HG03442 (cell line): ENCODE data around the gene ITGA8.
"Not testable (repeated sequence)": the region's sequence is repeated elsewhere in the genome, so short reads cannot be mapped to it uniquely, and the experiment has no call there.

ENCODE experiments used
- ATAC-seq: cut with Tn5 transposase; IDR thresholded peaks from one replicate; pipeline ENCODE4 v1.9.1; 2021; ENCODE audit warnings: mild to moderate bottlenecking, moderate library complexity; ENCODE audit not compliant: unreplicated experiment

ITGA8 gene

GRCh38 chr10:15690031-15690430 is 29.7 kb downstream of the ITGA8 start:
- ATAC-seq, result no peak

DNA sequence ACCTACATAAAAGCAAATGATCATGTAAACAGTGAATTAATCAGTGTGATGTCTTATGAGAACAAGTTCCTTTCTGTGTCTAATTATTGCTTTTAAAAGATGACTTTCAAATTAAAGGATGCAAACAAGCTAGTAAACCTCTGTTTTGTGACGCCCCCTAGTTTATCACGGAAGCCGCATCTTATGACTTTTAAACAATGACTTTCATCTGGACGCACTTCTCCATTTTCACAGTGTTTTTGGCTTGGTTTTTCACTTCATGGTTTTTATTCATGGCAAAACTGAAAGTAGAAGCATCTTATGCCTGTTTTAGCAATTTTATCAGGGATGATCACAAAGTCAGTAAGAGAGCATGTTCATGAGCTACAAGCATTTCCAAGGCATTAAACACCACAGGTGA is 35.0 kb downstream of the ITGA8 start:
- ATAC-seq, result no peak

DNA sequence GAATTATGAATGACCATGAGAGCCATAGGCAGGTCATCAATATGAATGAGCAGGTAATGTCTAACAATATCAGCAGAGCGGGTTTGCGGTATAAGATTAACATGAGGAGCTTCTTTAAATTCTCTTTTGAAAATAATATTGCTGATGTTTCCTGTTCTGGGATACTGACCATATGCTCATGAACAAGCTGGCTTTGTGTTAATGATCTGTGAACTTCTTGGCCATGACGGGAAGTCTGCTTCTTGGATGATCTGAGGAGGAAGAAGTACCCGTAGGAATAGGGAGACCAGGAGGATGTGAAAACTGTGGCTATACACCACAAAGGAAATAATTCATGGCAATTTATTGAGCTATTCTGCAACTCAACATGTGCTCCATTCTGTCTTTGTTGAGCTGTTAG is 38.6 kb downstream of the ITGA8 start:
- no peak for ATAC-seq

DNA sequence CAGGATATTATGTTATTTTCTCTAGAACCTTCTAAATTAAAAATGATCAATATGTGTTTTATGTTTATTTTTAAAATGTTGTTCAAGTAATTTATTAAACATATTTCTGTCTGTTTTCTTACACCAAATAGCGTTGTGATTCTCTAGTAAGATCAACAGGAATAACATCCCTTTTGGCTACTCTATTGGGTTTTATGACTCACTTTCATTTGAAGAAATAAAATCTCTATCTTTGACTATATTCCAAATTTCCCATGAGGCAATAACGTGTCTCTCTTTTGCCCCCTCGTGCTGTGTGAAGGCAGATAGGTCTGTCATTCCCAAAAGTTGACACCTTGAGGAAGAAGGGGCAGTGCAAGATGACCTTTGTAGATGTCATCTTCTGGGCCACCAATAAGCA is 40.9 kb downstream of the ITGA8 start:
- no peak for ATAC-seq

DNA sequence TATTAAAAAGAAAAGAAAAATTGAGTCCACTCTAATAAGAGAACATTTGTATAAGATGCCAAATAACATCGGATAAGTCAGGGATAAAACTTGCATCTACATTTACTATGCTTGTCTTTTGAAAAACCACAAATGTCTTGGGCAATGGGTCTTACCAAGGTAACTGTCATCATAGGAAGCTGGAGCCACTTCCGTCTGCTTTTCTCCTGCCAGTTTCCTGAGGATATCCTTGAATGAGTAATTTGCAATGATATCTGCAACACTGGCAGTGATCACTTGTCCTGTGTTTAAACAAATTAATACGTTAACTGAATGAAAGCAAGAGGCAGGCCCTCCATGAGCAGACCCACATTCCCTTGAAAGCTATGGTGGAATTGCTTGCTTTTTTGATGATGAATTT is 47.3 kb downstream of the ITGA8 start:
- no peak for ATAC-seq

- no peak for ATAC-seq
Observed at GRCh38 chr10:15670880-15671279, 48.8 kb downstream of the ITGA8 start.

DNA sequence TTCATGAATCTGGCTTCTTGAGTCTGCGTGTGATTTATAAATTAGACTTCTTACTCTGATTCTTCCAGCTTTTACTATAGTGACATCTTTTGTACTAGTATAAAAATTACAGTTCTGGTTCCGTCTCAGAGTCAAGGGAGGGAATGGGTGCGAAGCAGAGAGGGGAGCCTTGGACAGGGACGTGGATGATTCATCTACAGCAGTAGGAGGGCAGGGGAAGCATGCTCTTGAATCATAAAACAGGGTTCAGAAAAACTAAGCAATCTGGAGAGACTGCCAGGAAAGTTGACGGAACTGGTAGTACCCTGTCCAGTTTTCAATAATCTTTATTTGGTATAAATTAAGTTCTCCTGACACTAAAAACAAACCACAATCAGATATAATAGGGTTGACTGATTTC is 58.1 kb downstream of the ITGA8 start:
- no peak for ATAC-seq

DNA sequence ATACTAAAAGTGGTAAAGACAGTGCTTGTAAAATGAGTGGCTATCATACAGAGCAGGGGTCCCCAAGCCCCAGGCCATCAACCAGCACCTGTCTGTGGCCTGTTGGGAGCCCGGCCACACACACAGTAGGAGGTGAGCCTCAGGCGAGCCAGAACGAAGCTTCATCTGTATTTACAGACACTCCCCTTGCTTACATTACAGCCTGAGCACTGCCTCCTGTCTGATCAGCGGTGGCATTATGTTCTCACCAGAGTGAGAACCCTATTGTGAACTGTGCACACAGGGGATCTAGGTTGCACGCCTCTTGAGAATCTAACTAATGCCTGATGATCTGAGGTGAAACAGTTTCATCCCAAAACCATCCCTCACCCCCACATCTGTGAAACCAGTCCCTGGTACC is 58.7 kb downstream of the ITGA8 start:
- ATAC-seq, result no peak

GRCh38 chr10:15658069-15658702 is 61.5 kb downstream of the ITGA8 start:
- no peak for ATAC-seq

DNA sequence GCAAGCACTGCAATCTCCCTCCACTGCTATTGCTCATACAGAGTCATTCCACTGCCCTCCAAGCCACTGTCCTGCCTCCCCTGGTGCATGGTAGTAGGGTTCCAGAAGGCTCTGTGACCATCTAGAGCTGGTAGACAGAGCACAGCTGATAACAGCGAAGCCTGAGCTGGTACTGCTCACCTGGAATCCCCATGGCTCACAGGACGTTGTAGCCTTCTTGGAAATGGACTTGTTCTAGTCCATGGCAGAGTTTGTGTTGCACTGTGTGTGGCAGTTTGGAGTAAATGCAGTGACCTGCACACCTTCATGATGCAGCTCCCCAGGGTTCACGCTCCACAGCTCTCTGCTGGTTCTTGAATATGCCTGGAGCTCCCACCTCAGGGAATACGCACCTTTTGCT is 67.0 kb downstream of the ITGA8 start:
- no peak for ATAC-seq

DNA sequence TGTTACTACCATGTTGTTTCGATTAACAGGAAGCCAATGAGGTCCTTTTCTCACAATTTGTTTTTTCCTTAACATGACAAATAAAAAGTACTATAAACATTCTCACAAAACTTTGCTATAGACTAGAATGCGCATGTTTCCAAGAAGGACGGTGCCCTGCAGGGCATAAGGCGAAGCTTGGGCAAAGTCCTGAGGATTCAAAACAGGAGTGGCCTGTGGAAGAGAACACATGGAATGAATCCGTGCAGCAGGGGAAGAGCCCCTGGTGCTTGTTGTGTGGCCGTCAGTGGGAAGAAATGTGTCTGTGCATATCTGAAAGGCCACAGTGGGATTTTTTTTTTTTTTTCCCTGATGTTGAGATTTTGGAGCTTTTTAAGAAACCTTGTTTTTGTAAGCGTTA is 67.6 kb downstream of the ITGA8 start:
- no peak for ATAC-seq

DNA sequence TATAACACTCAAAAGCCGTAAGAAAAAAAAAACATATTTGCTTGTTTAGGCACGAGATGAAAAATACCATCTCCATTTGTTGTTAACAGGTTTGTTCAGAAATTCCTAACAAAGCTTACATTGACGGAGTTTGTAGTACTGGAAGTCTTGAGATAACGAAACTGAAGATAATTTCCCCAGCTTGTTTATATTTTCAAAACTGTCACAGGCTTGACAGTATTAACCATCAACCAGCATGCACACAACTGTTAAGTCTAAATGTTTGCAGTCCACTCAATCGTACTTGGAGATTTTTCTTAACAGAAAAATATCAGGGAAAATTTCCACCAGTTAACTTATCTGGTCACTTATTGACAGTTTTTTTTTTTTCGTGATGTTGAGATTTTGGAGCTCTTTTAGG is 68.5 kb downstream of the ITGA8 start:
- no peak for ATAC-seq

DNA sequence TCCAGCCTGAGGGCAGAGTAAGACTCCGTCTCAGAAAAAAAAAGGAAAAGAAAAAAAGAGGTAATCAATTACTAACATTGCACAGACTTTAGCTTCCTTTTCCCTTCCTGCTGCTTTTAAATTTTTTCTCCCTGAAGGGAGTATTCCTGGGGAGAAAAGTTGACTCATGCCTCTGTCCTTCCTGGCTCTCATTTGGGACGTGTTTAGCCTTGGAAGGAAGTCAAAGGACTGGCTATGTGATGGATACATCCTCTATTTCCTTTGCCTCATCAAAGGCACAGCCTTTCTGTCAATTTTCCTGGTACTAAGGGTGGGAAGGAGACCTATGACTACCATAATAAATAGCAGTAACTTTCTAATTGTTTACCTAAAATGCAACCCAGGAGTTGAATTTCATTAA is 77.6 kb downstream of the ITGA8 start:
- no peak for ATAC-seq

- ATAC-seq, result no peak
Observed at GRCh38 chr10:15640536-15641085, 79.1 kb downstream of the ITGA8 start.

- no peak for ATAC-seq
Observed at GRCh38 chr10:15636446-15636845, 83.3 kb downstream of the ITGA8 start.

DNA sequence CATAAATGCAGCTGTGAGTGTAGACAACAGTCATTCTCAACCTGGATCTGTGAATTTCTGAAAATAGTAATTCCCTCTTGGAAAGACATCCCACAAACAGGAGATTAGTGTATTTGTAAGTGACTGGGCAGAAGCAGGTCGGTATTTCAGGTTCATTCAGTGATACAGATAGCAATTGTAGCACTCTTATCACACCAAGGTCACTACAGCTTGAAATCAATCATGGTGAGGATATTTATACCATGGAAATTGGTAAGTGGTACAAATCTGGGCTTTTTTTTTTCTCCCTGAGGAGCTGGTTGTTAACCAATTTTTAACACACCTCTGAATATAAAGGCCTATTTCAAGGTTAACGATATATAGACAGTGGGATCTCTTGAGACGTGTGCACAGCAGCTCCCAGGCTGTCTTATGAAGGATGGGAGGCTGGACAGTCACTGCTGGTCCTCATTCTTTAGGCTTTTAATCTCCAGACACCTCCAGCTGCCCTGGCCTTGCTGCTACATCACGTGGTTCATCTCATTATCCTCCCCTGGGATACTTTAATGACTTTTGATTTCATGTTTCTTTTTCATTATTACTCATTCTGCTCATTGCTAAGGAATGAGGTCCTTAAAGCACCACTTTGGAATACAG is 87.1 kb downstream of the ITGA8 start:
- ATAC-seq, result no peak

- not testable (repeated sequence) for ATAC-seq
Observed at GRCh38 chr10:15631205-15631604, 88.5 kb downstream of the ITGA8 start.

DNA sequence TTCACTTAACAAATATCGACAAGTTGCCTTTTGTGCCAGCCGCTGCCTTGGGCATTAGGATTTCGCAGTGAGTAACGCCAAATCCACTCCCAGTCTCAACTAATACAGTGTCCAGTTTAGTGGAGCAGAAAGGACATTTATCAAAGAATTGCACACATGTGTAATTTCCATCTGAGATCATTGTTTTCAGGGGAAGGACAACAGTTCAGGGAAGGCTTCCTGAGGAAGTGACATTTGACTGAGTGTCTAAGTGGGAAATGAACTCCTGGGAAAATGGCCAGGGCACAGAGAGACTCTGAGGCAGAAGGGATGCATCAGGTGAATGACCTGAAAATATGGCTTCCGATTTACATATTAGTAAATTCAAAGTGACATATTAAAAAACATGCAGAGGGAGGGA is 89.4 kb downstream of the ITGA8 start:
- no peak for ATAC-seq

DNA sequence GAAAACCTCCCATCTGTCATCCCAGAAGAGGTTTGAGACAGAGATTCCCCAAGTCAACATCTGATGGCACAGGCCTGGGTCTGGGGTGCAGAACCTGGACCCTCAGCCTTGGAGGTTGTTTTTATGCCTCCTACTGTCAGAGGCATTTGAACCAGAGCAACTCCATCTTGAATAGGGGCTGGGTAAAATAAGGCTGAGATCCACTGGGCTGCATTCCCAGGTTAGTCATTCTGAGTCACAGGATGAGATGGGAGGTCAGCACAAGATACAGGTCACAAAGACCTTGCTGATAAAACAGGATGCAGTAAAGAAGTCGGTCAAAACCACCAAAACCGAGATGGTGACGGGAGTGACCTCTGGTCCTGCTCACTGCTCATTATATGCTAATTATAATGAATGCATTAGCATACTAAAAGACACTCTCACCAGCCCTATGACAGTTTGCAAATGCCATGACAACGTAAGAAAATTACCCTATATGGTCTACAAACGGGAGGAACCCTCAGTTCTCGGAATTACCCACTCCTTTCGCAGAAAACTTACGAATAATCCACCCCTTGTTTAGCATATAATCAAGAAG is 92.0 kb downstream of the ITGA8 start:
- no peak for ATAC-seq

DNA sequence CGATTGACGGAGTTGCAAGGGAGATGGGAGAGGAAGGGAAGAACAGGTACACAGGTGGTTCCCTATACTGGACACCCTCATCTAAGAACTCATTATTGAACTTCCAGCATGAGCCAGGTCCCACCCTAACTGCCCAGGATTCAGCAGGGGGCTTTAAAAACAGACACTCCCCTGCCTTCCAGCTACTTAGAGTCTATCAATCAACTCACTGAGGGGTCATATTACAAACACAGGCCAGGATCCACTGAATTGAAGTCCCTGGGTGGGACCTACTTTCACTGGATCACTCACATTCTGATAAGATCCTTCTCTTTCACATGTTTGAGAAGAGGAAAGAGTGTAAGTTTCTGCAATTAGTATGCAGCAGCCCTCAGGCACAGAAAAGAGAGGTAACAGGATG is 92.8 kb downstream of the ITGA8 start:
- no peak for ATAC-seq

- no peak for ATAC-seq
Observed at GRCh38 chr10:15625261-15625660, 94.5 kb downstream of the ITGA8 start.

DNA sequence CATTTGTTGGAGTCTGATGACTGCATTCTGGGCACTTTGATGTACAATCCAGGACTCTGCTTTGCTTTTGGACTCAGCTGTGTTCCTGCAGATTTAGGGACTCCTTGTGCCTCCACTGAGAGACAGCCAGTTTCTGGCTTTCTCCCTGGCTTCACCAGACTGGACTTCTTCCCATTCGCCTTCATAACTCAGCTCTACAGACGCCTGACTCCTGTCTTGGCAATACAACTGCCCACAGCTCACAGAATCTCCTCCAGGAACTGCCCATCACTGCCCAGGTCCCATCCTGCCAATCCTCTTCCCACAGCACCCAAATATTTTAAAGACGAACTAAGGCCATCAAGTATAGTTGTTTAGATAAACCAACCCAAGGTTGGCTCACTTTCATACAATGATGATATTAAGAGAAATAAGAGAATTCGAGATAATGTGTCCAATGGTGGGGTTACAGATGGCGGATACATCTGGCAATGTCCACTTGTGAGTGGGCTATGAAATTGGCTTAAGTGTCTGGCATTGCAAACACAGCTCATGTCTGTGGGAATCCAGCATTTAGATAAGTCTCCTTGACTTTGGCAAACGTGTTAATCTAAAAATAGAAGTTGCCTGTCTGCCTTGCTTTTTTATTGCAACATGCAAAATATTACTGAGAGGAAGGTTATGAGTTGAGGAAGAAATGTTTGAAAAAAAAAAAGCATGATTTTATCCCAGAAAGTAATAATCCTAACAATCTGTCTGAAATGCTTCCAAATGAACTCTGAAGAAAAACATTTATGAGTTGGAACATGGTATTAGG is 95.1 kb downstream of the ITGA8 start:
- no peak for ATAC-seq
